ENCODE results near the gene GGCX. TPM values are rescaled to one million over a fixed set of nuclear protein-coding genes. Genes with fewer than 3 reads are reported as not detected.
"Not testable (repeated sequence)": the region's sequence is repeated elsewhere in the genome, so short reads cannot be mapped to it uniquely, and the experiment has no call there.

Gene GGCX
- total RNA-seq, 1 experiment from 2014 or later, result 27.0 TPM

DNA sequence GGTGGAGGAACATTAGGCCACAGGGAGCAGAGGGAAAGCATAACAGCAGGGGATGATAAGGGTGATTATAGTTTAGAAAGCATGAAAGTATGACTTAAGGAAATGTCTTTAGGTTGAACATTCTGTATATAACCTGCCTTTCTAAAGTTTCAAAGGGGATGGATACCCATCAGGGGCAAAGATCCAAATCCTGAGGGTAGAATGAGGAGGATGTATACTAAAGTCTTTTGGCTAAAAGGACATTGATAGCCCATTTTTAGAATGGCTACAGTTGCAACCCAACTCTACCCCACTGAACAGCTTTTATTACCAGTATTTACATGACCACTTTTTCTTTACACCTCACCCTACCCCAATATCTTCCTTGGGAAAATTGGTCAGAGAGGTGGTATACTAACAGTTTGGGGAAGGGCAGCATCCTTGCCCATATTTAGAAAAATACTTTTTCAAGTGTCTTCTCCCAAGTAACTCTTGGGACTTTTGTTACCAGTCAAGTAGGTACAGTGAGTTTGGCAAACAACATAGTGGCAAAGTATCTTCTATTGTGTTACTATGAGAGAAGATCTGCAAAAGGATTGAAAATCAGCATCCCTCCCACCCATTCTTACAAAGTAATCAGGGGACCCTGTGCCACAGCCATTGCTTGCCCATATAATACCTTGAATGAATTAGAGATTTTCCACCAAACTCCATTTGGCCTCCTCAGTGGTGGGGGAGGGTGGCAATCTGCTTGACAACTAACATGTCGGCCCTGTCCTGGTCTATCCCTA, 14.0 kb downstream of the GGCX start:
- DNase-seq (ENCODE audit: low spot score), result no peak
- in situ Hi-C loops (cut with HindIII; ENCODE audit: low sequenced_read_pairs), result no loop called here

- in situ Hi-C loops (cut with HindIII; ENCODE audit: low sequenced_read_pairs), result no loop called here
- no peak for DNase-seq (ENCODE audit: low spot score)
These were observed 15.5 kb downstream of the GGCX start for GRCh38 chr2:85545780-85546240.

GRCh38 chr2:85544915-85545779, 16.1 kb downstream of the GGCX start:
- DNase-seq (ENCODE audit: low spot score); in situ Hi-C loops (cut with HindIII; ENCODE audit: low sequenced_read_pairs): not testable (repeated sequence)

DNA sequence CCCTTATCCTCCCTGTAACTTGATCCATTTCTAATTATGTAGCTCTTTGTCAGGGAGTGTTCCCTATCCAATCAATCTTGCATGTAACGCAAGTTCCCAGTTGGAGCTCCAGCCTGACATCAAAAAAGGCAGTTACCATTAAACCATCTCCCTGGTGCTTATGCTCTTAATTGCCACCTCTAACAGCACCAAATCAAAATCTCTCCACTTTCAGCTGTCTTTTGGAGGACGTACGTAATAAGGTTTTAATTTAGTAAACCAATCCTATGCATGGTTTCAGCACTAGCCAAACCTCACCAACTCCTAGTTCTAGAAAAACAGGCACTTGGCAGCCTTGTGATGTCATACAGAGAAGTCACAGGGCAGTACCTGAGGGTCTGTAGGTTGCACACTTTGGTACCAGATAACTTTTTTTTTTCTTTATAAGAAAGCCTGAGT, 17.0 kb downstream of the GGCX start:
- DNase-seq (ENCODE audit: low spot score); in situ Hi-C loops (cut with HindIII; ENCODE audit: low sequenced_read_pairs): not testable (repeated sequence)

GRCh38 chr2:85542777-85543176, 18.5 kb downstream of the GGCX start:
- DNase-seq (ENCODE audit: low spot score), result no peak
- in situ Hi-C loops (cut with HindIII; ENCODE audit: low sequenced_read_pairs), result no loop called here

DNA sequence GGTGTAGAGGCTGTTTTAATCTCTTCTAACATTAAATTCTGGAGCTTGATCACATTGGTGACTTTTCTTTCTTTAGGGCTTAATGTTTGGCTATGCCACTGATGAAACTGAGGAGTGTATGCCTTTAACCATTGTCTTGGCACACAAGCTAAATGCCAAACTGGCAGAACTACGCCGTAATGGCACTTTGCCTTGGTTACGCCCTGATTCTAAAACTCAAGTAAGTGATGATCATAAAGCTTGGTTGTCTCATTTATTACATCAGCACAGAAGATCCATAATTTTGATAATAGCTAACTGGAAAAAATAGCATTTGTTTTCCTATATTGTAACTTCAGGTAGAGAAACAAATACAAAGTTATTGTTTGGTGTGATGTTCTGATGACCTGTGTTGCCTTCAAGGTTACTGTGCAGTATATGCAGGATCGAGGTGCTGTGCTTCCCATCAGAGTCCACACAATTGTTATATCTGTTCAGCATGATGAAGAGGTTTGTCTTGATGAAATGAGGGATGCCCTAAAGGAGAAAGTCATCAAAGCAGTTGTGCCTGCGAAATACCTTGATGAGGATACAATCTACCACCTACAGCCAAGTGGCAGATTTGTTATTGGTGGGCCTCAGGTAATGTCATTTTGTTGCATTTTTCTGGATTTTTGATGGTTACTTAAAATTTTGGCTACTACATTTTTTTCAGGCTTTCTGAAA, 19.4 kb downstream of the GGCX start:
- peak; percentile 53 for DNase-seq (ENCODE audit: low spot score)
- in situ Hi-C loops (cut with HindIII; ENCODE audit: low sequenced_read_pairs), result no loop called here

DNA sequence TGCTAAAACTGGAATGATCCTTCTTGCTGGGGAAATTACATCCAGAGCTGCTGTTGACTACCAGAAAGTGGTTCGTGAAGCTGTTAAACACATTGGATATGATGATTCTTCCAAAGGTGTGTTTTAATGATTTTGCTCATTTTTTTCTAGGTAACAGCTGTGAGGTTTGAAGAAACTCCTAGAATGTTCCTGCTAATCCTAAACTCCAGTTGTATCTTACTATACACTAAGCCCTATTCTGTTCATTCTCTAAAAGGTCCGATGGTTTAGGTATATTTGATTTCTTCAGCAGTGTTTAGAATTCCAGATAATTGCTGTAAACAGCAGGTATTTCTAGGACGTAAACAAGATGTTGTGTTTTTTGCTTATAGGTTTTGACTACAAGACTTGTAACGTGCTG, 20.0 kb downstream of the GGCX start:
- no peak for DNase-seq (ENCODE audit: low spot score)
- in situ Hi-C loops (cut with HindIII; ENCODE audit: low sequenced_read_pairs), result no loop called here

- DNase-seq (ENCODE audit: low spot score), result no peak
- in situ Hi-C loops (cut with HindIII; ENCODE audit: low sequenced_read_pairs), result no loop called here
These were observed 21.1 kb downstream of the GGCX start for GRCh38 chr2:85540133-85540648.

- in situ Hi-C loops (cut with HindIII; ENCODE audit: low sequenced_read_pairs), result no loop called here
- peak; percentile 72 for DNase-seq (ENCODE audit: low spot score)
These were observed 21.7 kb downstream of the GGCX start for GRCh38 chr2:85539361-85540132.

DNA sequence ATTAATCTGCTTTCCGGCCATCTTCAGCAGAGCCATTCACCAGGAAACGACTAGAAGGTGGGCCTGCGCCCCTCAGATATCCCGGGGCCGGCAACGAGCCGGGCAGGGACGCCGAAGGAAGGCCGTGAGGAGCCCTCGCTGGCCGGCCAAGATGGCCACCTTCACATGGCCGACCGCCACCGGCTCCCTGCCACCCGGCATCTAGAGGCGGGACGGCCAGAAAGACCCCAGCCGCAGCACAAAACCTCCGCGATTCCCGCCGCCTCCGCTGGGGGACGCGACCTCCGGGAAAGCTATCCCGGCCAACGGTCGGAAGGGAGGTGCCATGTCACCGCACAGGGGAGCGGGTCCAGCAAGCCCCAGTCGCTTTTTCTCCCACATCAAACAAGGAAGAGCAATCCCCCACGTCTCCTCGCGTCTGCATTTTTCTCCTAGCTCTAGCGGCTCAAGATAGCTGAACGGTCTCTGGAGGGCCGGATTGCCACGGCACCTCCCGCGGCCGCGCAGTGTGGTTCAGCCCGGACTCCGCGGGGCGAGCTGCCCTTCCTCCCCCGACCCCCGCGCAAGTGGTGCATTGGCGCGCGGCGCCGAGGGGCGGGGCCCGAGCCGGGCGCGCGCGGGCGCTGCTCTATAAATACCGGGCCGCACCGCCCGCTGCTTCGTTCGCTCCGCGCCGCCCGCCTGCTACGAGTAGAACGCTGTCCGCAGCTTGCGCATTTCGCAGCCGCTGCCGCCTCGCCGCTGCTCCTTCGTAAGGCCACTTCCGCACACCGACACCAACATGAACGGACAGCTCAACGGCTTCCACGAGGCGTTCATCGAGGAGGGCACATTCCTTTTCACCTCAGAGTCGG, 22.6 kb downstream of the GGCX start, which contains the start of gene MAT2A:
MAT2A (plus strand) TSS at position 662 of the 854 bp plus-strand sequence; CDS start at position 782, 120 bp downstream.
- in situ Hi-C loops (cut with HindIII; ENCODE audit: low sequenced_read_pairs), result no loop called here
- DNase-seq (ENCODE audit: low spot score), result peak; percentile 87

DNA sequence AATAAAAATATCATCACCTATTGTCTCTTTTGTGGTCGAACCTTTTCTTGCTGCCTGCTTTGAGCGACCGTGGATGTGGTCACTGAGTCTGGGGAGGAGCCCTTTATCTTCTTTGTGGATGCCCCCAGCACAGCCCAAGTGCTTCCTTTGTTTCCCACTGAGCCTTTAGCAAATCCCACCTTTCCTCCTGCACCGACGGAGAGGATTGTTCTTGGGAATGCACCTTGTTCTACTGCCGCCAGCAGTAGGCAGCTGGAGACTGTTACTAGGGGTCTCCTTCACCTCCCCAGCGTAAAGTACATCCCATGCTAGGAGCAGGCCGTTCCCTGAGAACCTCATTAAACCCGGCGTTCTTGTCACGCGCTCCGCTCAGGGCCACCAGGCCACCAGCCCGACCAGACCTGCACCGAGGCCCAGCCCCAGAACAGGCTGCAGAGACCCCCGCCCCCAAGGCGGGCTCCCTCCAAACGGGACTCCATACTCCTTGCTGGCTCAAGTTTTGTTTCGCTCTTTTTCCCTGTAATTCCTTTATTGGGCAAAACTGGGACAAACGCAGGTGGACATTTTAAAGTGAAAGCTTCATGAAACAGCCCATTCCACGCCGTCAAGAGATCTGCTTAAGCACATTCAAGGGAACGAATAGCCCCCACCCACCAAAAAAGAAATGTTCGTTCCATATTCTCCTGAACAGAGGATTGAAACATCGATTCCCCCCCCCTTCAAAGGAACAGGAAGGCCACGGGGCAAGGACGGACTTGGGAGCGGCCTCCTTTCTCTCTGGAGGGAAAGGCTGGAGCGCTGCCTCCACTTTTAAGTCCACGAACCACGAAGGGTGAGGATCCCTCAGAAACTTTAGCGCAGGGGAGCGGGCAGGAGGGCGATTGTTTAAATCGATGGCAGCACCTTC, 23.4 kb downstream of the GGCX start:
- DNase-seq (ENCODE audit: low spot score), result peak; percentile 74
- in situ Hi-C loops (cut with HindIII; ENCODE audit: low sequenced_read_pairs), result no loop called here

DNA sequence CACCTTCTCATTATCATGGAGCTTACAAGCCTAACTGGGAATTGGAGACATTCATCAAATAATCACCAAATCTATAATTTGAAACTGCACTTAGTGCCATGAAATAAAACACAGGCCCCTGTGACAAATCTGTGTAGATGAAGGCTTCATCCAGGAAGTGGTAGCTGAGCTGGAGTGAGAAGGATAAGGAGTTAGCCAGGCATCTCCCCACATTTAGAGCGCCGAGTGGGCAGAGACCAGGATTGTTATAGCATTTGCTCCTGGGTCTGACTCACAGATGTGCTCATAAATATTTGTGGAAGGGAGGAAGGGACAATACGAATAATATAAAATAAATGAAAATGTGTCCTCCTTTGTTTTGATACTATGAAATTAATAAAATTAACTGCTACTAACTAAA, 24.8 kb downstream of the GGCX start:
- in situ Hi-C loops (cut with HindIII; ENCODE audit: low sequenced_read_pairs), result no loop called here
- DNase-seq (ENCODE audit: low spot score), result peak; percentile 39

GRCh38 chr2:85534881-85535280, 26.4 kb downstream of the GGCX start:
- no peak for DNase-seq (ENCODE audit: low spot score)
- in situ Hi-C loops (cut with HindIII; ENCODE audit: low sequenced_read_pairs), result no loop called here

DNA sequence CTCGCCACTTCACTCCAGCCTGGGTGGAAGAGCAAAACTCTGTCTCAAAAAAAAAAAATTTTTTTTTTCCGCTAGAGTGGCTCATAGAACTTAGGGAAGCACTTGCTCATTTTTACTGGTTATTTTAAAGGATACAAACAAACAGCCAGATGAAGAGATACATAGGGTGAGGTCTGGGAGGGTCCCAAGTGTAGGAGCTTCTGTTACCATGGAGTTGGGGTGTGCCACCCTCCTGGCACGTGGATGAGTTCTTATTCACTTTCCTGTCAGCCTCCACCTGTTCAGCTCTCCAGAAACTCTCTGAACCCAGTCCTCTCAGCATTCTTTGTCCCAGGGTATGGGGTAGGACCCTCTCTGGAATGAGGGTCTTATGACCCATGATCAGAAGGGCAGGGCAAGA, 27.2 kb downstream of the GGCX start:
- in situ Hi-C loops (cut with HindIII; ENCODE audit: low sequenced_read_pairs), result no loop called here
- DNase-seq (ENCODE audit: low spot score), result no peak

DNA sequence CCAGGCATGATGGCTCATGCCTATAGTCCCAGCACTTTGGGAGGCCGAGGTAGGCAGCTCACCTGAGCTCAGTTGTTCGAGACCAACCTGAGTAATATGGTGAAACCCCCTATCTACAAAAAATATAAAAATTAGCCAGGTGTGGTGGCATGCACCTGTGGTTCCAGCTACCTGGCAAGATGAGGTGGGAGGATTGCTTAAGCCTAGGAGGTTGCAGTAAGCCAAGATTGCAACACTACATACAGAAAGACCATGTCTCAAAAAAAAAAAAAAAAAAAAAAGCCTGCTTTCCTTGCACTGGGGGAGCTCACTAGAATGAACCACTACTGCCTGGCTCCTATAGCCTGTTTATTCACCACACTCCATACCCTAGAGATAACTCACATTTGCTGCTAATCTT, 29.7 kb downstream of the GGCX start:
- no peak for DNase-seq (ENCODE audit: low spot score)
- in situ Hi-C loops (cut with HindIII; ENCODE audit: low sequenced_read_pairs), result no loop called here

GRCh38 chr2:85529809-85530208, 31.5 kb downstream of the GGCX start:
- no peak for DNase-seq (ENCODE audit: low spot score)
- in situ Hi-C loops (cut with HindIII; ENCODE audit: low sequenced_read_pairs), result no loop called here

DNA sequence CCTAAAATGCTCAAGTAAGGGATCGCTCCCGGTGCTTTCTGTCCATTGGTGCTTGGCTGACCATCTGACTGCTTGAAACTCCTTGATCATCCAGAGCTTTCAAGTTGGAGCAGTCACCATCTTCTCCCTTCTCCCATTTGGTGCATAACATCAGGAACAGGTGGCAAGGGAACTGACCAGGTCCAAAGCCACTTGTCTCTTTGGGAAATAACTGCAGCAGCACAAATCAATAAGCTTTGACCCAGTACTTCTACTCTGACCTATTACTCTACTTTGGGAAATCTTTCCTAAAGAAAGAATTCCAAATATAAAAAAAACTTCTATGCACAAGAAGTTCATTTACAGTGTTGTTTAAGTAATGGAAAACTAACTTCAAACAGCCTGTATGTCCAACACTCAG, 32.9 kb downstream of the GGCX start:
- DNase-seq (ENCODE audit: low spot score), result no peak
- in situ Hi-C loops (cut with HindIII; ENCODE audit: low sequenced_read_pairs), result no loop called here
